Mesodermal cell (in vitro differentiated cells): ENCODE measurements around the gene ABCD4.
"Not testable (repeated sequence)": the region's sequence is repeated elsewhere in the genome, so short reads cannot be mapped to it uniquely, and the experiment has no call there.

ENCODE experiments used
- H3K27ac ChIP-seq: 2 replicates; pipeline ENCODE4 v1.7.0; 2013; ENCODE audit warnings: mild to moderate bottlenecking, low read depth, low read length, moderate library complexity; ENCODE audit not compliant: severe bottlenecking
- H3K36me3 ChIP-seq: 2 replicates; pipeline ENCODE4 v1.7.1; 2013; ENCODE audit warnings: mild to moderate bottlenecking, low read length, moderate library complexity; ENCODE audit not compliant: control insufficient read depth, insufficient read depth
- H3K4me1 ChIP-seq: one replicate; pipeline ENCODE4 v1.7.1; 2013; ENCODE audit warnings: mild to moderate bottlenecking, low read length; ENCODE audit not compliant: insufficient read depth, control insufficient read depth, poor library complexity, severe bottlenecking
- H3K4me3 ChIP-seq: 2 replicates; pipeline ENCODE4 v1.7.0; 2013; ENCODE audit warnings: low read length, control low read depth, mild to moderate bottlenecking; ENCODE audit not compliant: insufficient read depth, poor library complexity, severe bottlenecking; ENCODE audit errors: extremely low read depth
- H3K9me3 ChIP-seq: 2 replicates; pipeline ENCODE4 v1.7.1; 2013; ENCODE audit warnings: mild to moderate bottlenecking, low read length, moderate library complexity; ENCODE audit not compliant: control insufficient read depth
- WGBS, 2 experiments: methylation state at CpG; one replicate each; pipeline ENCODE4 v1.1.5; 2013; ENCODE audit warnings: missing lambda C conversion rate in 2 of 2; ENCODE audit not compliant: insufficient coverage in 2 of 2; 5-methylcytosine and 5-hydroxymethylcytosine counted together

Gene ABCD4

DNA sequence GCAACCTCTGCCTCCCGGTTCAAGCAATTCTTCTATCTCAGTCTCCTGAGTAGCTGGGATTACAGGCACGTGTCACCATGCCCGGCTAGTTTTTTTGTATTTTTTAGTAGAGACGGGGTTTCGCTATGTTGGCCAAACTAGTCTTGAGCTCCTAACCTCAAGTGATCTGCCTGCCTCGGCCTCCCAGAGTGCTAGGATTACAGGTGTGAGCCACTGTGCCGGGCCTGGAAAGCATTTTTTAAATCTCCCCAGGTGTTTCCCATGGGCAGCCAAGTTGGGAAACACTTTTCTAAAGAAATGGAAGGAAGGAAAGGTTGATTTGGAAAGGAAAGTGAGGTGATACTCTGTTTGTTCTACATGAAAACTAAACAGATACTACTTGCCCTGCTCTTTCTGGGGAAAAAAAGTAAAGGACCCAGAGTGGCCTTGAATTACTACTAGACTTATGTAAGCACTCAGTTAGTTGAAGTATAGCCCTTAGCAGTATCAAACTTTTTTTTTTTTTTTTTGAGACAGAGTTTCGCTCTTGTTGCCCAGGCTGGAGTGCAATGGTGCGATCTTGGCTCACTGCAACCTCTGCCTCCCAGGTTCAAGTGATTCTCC, 27.3 kb upstream of the ABCD4 start:
- not testable (repeated sequence) for H3K27ac ChIP-seq, H3K9me3 ChIP-seq, H3K4me1 ChIP-seq, H3K4me3 ChIP-seq, H3K36me3 ChIP-seq
- 79 to 81% methylated on average over 6 of the region's 9 CpGs for WGBS, 2 experiments

DNA sequence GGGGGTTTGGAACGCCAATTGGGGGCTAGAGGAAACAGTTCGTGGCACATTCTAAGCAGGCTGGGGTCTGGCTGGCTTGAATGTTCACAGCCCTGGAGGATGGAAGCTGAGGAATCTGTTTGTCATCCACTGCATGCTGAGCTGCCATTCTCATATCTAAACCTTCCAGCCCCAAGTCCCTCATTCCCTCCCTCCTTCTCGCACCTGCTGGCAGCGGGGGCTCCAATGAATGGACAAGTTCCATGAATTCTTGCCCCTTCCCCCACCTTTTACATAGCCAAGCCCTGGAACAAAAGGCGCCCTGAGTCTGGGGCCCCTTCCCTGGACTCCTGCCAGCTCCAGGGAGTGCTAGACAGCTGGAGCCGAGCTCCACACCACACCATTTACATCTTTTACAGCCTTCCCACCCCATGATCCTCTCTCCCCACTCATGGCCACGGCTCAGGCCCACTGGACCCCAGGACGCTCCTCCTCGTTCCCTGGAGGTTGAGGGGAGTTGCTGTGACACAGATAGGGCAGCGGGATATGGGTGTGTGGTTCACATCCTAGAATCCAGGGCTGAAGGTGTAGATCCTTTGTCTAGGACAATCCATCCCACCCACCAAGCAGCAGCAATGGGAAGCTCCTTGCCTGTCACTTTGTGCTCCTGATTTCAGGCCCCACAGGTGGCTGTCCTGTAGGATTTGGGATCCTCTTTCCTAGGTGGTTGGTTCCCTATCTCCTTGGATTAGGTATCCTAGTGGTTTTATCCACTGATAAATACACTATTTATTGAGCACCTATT, 23.8 kb upstream of the ABCD4 start:
- H3K4me1 ChIP-seq = peaks cover 9% of the 10 kb centered on the region
- no peak overlapping the region for H3K4me3 ChIP-seq
- H3K27ac ChIP-seq = peak overlapping the region; percentile 53
- no peaks in the 10 kb centered on the region for H3K36me3 ChIP-seq
- WGBS, 2 experiments = 5 to 6% methylated on average over 4 to 5 of the region's 10 CpGs
- H3K9me3 ChIP-seq = no peaks in the 10 kb centered on the region

DNA sequence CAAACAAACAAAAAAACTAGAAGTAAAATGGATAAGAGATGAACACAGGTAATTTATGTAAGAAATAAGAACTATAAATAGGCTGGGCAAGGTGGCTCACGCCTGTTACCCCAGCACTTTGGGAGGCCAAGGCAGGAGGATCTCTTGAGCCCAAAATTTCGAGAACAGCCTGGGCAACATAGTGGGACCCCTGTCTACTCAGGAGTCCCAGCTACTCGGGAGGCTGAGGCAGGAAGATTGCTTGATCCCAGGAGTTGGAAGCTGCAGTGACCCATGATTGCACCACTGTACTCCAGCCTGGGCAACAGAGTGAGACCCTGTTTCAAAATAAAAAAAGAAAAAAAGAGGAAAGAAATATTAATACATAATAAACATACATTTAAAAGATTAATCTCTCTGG, 22.7 kb upstream of the ABCD4 start:
- 79 to 90% methylated on average over 3 of the region's 3 CpGs for WGBS, 2 experiments

DNA sequence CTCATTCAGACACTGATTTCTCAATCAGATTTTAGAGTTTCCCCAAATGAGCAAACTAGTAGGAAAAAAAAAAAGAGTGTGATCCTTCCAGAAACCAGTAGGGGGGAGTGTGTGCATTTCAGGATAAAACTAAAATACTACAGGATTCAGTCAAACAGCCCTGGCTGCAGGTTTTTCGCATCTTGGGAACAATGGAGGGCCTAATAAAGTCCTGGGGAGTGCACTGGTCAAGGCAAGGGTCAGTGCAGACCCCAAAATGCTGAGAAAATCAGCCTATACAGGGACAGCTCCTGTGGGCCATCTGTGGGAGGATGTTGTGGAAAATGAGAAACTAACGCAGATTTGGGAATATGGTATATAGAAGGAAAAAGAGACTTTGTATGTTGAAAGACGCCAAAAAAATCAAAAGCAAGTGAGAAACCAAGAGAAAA, 22.2 kb upstream of the ABCD4 start:
- WGBS, 2 experiments = 57 to 61% methylated on average over 2 of the region's 3 CpGs
- H3K36me3 ChIP-seq = no peaks in the 10 kb centered on the region
- no peaks in the 10 kb centered on the region for H3K9me3 ChIP-seq
- no peak overlapping the region for H3K27ac ChIP-seq
- no peak overlapping the region for H3K4me3 ChIP-seq
- H3K4me1 ChIP-seq = peaks cover 9% of the 10 kb centered on the region

More for the DNA sequence above, 22.7 kb upstream of the ABCD4 start:
- Histone ChIP-seq H3K27ac (no peak overlapping the region), H3K4me3 (no peak overlapping the region), H3K36me3 (no peaks in the 10 kb centered on the region), H3K9me3 (no peaks in the 10 kb centered on the region), H3K4me1 (peaks cover 9% of the 10 kb centered on the region)

DNA sequence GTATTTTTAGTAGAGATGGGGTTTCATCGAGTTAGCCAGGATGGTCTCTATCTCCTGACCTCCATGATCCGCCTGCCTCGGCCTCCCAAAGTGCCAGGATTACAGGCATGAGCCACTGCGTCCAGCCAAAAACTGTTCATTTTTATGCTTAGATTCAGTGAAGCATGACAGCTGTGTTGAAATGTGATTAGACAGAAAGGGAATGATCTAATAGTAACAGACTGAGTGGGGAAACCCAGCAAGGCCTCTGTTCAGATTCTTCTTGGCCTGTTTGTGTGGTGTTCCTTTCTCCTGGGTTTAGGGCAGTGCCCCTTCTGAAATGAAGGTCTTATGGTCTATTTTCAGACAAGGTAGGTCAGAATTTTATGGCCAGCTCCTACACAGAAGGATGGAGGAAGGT, 11.8 kb upstream of the ABCD4 start:
- H3K9me3 ChIP-seq = no peaks in the 10 kb centered on the region
- H3K4me1 ChIP-seq = no peaks in the 10 kb centered on the region
- H3K36me3 ChIP-seq = no peaks in the 10 kb centered on the region
- no peak overlapping the region for H3K27ac ChIP-seq
- no peak overlapping the region for H3K4me3 ChIP-seq
- 96 to 100% methylated on average over 4 of the region's 4 CpGs for WGBS, 2 experiments

- no peak overlapping the region for H3K27ac ChIP-seq
- WGBS, 2 experiments = 85 to 100% methylated on average over 2 of the region's 5 CpGs
- H3K4me1 ChIP-seq = no peaks in the 10 kb centered on the region
- no peaks in the 10 kb centered on the region for H3K36me3 ChIP-seq
- H3K9me3 ChIP-seq = no peaks in the 10 kb centered on the region
- H3K4me3 ChIP-seq = no peak overlapping the region
Observed at GRCh38 chr14:74313601-74314000, 10.9 kb upstream of the ABCD4 start.

DNA sequence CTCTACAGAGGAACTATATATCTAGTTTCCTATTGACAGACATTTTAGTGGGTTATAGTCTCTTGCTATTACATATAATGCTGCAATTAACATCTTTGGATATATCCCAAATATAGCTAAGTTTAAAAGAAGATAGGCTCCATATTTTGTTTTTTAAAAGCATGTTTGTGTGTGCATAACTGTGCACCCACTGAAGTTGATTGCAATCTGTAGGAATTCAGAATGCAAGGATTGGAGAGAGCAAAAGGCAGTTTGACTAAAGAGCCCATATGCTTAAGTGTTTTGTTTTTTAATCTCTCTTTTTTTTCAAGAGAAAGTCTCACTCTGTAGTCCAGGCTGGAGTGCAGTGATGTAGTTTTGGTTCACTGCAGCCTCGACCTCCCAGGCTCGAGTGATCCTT, 9.4 kb upstream of the ABCD4 start:
- 76% methylated on average over 2 of the region's 2 CpGs; no CpG with 5 or more reads in 1 of the 2 experiments for WGBS, 2 experiments
- Histone ChIP-seq H3K4me1 (no peaks in the 10 kb centered on the region), H3K36me3 (no peaks in the 10 kb centered on the region), H3K4me3 (no peak overlapping the region), H3K27ac (no peak overlapping the region), H3K9me3 (no peaks in the 10 kb centered on the region)

DNA sequence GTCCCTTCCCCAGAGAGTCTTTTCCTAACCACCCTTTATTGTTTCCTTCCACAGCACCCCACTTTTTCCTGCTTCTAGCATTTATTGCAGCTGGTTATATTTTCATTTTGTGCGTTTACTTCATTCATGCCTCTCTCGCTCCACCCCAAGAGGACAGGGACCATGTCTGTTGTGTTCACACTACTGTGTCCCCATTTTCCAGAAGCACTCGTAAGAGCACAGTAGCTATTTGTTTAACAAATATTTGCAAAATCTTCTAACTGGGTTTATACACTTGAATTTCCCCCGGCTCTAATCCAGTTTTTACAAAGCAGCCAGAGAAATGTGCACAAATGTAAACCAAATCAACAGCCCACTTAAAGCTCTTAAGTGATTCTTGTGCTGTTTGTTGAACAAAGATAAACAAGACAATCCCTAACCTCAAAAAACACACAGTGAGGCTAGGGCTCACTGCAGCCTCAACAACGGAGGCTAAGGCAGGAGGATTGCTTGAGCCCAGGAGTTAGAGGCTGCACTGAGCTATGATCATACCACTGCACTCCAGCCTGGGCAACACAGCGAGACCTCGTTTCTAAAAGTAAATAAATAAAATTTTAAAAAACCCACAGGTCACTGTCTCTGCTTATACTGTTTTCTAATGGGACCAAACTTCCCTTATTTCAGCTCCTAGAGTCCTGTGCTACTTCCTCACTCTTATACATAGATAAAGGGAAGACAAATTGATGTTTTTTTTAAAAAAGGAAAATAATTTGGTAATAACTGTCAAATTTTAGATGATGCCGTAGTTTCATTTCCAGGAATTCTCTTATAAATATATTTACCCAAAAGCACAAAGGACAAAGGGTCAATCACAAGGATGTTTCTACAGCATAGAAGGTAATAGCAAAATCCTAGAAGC, 6.6 kb upstream of the ABCD4 start:
- no peaks in the 10 kb centered on the region for H3K4me1 ChIP-seq
- no peaks in the 10 kb centered on the region for H3K36me3 ChIP-seq
- no peaks in the 10 kb centered on the region for H3K9me3 ChIP-seq
- no peak overlapping the region for H3K27ac ChIP-seq
- no peak overlapping the region for H3K4me3 ChIP-seq
- WGBS, 2 experiments = 95 to 98% methylated on average over 5 of the region's 8 CpGs

DNA sequence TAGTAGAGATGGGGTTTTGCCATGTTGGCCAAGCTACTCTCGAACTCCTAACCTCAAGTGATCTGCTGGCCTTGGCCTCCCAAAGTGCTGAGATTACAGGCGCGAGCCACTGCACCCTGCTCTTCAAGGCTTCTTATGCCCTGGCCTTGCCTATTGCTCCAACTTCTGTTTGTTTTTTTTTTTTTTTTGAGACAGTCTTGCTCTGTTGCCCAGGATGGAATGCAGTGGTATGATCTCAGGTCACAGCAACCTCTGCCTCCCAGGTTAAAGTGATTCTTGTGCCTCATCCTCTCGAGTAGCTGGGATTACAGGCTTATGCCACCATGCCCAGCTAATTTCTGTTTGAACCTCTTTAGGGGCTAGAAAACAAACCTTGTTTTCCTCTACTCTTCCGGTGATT, 6.0 kb upstream of the ABCD4 start:
- no peaks in the 10 kb centered on the region for H3K4me1 ChIP-seq
- H3K4me3 ChIP-seq = no peak overlapping the region
- no peaks in the 10 kb centered on the region for H3K9me3 ChIP-seq
- no peak overlapping the region for H3K27ac ChIP-seq
- whole genome bisulfite sequencing, 2 experiments = 88 to 94% methylated on average over 5 of the region's 5 CpGs
- H3K36me3 ChIP-seq = no peaks in the 10 kb centered on the region

DNA sequence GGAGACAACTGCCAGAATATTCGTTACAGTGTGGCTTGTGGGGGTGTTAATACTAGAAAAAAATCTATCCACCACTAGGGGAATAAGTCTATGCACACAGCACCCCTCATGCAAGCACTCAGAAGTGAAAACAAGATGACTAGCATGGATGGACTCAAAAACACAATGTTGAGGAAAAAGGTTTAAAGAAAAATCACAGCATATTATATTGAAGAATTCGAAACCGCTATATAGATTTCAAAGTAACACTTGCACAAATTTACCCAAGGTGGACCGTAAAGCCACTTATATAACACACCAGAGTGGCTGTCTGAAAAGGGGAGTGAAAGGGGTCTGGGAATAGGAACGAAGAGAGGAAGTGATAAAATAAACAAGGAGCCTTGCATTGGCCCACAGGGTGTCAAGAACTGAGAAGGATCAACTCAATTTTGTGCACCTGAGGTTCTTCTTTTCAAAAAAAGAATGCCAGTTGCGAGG, 544 bp downstream of the ABCD4 start:
- 0% methylated on average over 2 of the region's 6 CpGs for WGBS, 2 experiments

More for the DNA sequence above, 544 bp downstream of the ABCD4 start:
- peak overlapping the region; percentile 71 for H3K27ac ChIP-seq
- peaks cover 28% of the 10 kb centered on the region for H3K36me3 ChIP-seq
- peak overlapping the region; percentile 71 for H3K4me3 ChIP-seq
- peaks cover 14% of the 10 kb centered on the region for H3K4me1 ChIP-seq
- H3K9me3 ChIP-seq = no peaks in the 10 kb centered on the region
